Mucosa of gallbladder (tissue), 1 donor: ENCODE data around the gene SREBF1. TPM values are rescaled to one million over a fixed set of nuclear protein-coding genes. Genes with fewer than 3 reads are reported as not detected.

Source experiments
- DNase-seq: peaks from one replicate; pipeline ENCODE4 v3.0.0-alpha.2; 2020; ENCODE audit warnings: low spot score
- total RNA-seq: library from RNA; stranded (reverse); gene quantifications from one replicate; pipeline ENCODE4 v1.2.1, GENCODE V29; 2021
- donor health status: DM: no; HTN: no; CAD: no.

Gene SREBF1
- total RNA-seq, 1 donor from 2014 or later, result 129 TPM

DNA sequence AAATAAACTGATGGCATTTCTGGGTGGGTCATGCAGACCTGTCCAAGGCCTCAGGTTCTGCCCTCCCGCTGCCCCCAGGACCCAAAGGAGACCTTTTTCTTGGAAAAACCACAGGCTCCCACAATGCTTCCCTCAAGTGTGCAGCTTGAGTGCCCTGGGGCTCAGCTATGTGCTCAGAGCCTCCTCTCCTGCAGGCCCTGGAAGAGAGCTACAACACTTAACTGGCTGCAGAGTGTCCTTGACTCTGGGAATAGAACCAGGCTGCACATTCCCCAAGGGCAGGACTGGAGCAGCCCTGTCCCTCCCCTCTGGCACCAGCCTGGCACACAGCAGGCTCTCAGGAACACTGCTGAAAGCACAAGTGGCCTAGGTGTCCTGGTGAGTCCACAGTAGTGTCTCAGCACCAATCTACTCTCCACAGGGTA lies 4.8 kb upstream of the SREBF1 start:
- no peak for DNase-seq

DNA sequence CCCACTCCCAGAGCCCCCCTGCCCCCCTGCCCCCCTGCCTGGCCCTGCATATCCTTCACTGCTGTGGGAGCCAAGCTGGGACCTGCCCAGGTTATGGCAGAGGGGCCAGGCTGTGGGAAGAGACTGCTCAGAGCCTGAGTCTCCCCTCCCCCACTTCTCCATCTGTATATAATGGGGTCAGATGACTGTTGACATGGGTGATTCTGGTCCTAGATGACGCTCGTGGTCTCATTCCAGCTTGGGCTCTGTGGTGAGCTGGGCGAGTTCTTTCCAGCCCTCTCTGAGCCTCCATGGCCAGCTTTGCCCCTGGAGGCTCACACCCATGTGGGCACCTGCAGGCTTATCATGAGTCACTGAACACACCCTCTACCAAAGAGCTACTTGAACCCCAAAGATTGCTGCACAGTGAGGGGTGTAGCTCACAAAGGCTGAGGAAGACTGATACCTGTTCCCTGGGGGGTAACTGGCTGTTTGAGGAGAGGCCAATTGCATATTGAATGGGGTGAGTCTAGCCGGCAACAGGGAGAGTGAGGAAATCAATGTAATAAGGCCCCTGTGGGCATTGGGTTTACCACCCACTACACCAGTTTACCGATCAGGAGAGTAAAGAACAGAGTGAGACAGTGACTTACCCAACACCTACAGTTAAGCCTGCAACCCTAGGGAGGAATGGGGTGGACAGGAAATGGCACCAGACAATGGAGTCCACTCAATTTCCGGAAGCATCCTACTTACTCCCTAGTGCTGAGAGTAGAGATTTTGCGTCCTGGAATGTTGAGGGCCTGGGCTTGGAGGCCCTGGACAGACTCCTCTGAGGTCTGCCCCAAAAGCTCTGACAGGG lies 4.2 kb upstream of the SREBF1 start:
- DNase-seq, result peak; percentile 37

DNA sequence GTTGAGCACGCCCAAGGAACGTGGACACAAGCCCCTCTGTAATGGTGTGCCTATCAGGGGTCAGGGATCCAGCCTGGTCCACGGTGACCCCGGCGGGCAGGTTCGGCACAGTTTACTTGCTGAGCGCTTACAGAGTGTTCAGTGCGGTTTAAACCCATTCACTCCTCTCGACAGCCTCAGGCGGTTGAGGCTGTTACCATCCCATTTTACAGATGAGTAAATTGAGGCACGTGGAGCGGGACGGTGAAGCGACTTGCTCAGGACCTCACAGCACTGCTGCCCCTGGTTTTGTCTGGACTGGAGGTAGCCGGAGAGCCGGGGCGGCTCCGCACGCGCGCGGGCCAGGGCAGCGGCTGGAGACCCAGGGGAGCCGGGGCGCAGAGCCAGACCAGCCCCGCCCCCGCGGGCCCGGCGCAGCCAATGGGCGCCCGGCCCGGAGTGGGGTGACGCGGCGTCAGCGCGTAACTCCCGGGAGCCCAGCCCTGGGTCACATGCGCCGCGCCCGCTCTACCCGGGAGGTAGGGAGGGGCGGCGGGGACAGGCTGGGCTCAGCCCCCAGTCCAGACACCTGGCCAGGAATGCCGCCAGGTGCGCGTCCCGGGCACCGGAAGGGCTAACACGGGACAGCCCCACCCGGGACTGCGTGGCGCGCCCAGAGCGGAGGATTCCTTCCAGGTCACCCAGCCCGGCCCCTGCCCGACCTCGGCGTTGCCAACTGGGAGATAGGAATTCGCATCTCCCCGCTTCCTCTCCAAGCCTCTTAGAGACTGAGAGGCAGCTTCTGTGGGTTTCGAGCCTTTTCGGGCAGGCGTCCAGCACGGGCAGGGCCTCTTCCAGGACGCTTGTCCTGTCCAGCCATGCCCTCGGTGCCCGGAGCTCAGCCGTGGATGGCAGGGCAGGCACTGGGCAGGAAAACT lies 3.3 kb upstream of the SREBF1 start:
- peak; percentile 92 for DNase-seq

DNA sequence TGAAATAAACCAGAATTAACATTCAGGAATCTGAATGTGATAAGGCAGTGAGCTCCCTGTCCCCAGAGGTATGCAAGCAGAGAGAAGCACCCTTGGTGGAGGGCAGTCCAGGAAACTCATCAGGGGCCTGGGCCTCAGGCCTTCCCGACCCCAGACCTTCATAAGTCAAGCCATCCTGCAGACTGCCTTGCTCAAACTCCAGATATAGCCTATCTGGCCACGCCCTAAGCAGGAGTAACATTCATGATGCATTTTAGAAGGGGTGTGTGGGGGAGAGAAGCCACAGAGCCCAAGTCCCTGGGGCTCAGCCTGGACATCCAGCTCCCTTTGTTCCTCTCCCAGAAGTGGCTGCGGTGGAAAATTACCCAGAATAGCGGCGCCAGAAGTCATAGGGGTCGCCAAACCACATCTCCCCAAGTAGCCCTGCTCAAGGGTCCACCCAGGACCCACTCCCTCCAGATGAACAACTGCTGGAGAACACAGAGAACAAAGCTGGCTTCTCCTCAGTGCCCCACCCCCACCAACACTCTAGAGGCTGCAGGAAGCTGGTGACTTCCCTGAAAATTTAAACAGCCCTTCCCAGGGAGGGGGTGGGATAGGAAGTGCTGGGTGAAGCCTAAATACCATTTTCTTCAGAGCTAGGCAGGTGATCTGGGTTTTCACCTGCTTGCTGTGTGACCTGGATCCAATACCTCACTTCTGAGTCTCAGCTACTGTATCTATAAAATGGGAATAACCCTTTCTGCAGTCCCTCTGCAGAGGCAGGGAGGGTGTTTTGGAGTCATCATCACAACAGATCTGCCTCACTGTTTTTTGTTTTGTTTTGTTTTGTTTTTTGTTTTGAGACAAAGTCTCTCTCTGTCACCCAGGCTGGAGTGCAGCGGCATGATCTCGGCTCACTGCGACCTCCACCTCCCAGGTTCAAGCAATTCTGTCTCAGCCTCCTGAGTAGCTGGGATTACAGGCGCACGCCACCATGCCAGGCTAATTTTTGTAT lies 1.5 kb upstream of the SREBF1 start:
- no peak for DNase-seq

DNA sequence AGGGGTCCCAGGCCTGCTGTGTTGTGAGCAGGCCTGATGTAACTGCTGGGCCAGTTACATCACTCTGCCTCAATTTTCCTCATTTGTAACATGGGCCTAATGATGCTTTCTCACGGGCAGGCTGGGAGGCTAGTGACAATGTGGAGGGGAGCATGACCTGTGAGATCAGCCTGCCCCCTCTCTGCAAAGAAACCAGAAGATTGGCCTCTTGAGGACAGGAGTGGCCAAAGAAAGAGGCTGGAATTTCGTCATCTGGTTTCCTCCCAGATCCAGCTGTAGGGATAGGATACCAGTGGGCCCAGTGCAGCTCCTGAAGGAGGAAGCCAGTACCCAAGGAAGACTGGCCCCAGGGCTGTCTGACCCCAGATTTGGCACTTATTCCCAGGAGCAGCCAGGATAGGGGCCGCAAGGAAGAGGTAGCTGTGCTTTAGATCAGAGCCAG lies 615 bp upstream of the SREBF1 start:
- DNase-seq, result no peak

DNA sequence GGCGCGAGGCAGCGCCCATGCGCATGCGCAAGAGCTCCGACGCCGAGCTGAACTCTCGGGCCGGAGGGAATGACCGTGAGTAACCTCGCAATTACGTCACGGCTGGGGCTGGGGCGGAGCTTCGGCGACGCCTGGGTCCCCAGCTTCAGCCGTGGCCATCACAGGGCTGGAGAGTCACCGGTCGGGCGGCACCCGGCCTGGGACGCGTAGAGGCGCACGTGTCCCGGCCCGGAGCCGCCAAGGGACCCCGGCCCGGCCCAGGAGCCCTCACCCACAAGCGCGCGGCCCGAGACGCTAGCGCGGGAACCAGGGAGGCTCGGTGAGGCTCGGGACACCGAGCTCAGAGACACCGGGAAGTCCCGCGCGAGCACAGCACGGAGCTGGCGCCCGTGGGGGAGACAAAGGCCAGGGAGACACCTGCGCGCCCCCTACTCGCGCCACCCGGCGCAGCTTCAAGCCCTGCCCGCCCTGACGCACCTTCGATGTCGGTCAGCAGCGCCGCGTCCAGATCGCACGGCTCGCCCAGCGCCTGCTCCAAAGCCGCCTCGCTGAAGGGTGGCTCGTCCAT lies 452 bp downstream of the SREBF1 start:
- peak; percentile 98 for DNase-seq

DNA sequence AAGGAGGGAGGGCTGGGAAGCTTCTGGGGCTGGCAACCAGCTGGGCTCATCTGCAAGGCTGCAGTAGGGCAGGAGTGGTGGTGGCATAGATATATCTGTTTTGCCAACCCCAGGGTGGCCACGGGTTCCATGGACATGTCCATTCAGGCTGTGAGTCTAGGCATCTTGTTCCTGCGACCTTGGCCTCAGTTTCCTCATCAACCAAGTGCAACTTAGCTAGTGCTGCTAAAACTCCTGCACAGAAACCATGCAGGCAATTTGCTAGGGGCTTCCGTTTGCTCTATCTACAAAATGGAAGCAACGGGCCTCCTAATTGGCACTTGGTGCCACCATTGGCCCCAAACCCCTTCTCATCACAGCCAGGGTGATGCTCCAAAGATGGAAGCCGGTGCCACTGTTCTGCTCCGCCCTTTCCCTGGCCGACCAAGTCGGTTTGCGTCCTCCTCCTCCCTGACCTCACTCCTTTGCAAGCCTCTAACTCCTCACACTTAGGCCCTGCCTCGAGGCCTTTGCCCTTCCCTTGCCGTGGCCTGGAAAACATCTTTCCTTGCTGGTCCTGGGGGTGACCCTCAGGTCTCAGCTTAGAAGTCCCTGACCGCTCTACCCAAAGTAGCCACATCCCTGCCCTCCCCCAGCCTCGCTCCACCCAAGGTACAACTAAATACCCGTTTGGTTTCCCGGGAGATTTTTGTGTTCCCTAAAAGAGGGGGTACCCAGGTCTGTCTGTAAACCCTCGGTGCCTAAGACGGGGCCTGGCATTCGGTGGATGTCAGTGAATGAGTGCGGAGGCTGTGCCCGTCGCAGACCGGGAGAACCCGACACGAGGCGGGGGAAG lies 1.2 kb downstream of the SREBF1 start:
- no peak for DNase-seq

DNA sequence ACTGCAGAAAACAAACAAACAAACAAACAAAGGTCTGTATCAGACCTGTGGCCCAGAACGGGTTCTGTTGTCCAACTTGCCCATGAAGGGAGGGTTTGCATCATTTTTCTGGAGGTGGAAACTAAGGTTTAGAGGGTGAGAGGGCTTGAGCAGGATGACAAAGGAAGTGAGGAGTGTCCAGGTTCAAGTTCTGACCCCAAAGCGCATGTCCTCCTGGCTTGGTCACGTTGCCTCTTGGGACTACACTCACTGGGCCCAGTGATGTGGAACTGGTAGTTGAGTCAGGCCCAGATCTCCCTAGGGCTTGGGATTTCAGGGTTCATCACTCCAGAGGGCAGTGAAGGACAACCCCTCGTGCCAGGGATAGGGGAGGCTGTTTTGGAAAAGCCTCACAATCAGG lies 1.8 kb downstream of the SREBF1 start:
- DNase-seq, result no peak

DNA sequence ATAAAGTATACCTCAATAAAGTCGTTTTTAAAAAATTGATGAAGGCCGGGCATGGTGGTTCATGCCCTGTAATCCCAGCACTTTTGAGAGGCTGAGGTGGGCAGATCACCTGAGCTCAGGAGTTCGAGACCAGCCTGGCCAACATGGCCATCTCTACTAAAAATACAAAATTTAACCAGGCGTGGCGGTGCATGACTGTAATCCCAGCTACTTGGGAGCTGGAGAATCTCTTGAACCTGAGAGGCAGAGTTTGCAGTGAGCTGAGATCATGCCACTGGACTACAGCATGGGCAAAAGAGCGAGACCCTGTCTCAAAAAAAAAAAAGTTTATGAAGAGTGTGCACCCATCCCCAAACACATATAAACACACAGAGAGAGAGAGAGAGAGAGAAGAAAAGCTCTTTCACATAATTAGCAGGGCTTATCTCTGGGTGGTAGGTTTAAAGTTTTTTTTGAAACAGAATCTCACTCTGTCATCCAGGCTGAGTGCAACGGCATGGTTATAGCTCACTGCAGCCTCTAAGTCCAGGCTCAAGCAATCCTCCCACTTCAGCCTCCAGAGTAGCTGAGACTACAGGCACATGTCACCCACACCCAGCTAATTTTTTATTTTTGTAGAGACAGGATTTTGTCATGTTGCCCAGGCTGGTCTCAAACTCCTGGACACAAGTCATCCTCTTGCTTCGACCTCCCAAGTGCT lies 3.0 kb downstream of the SREBF1 start:
- DNase-seq, result no peak

DNA sequence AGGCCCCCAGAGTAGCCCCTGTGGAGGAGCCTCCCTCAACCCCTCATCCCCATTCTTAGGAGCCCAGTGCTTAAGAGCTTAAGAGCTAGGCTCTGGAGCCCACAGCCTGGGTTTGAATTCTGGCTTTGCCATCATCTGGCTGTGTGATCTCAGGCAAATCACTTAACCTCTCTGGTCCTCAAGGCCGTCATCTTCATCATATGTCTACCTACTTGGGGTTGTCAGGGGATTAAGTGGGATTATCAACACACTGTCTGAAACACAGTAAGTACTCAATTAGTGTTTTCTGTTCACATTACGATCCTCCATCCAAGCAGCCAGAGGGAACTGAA lies 4.8 kb downstream of the SREBF1 start:
- DNase-seq, result no peak

DNA sequence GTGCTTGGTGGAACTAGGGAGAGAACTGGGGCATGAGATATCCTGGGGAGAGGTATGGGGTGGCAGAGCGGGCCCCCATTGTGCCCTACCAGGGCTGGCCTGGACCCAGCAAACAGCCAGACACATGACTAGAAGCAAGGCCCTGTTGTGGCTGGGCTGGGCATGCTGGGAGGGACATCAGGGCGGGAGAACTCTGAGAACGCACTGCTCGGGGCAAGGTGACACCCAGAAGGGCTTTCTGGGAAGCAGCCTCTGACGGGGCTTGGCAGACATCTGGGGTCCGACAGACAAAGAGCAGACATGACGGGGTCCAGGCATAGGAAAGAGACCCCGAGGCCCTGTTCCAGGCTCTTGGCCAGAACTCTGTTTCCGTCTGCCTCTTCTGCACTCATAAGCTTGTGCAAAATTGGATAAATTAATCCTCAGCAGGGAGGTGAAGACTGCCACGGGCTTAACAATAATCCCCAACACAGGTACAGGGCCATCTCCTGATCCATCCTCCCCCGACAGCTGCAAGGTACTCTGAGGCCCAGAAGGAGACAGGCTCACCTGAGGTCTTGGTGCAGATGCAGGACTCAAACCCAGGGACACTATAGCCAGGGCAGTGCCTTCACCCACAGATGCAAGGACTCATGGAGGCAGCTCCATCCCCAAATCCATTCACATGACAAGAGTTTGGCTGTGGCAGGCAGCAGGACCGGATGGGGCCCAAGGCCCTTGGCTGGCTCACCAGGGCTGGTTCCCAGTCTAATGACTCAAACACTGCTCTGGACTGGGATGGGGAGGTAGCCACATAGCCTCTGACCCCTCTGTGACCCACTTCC lies 5.4 kb downstream of the SREBF1 start:
- DNase-seq, result peak; percentile 40

DNA sequence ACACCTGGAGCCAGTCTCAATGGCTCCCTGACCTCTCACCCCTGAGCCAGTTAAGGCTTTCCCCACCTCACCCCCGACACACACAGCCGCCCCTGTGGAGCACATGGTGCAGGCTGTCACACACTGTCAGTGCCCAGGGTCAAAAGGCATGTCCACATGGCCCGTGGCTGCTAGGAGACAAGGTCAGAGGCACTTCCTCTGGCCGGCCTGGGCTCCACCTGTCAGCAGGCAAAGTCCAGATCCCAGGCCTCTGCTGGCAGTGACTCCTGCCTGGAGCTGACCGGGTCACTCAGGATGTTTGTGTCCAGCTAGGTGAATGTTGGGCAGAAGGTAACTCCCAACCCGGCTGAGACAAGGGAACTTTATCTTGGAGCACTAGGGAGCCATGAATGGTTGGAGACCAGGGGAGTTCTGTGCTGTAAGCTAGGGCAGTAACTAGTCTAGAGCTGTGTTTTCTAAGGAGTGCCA lies 6.0 kb downstream of the SREBF1 start:
- no peak for DNase-seq

DNA sequence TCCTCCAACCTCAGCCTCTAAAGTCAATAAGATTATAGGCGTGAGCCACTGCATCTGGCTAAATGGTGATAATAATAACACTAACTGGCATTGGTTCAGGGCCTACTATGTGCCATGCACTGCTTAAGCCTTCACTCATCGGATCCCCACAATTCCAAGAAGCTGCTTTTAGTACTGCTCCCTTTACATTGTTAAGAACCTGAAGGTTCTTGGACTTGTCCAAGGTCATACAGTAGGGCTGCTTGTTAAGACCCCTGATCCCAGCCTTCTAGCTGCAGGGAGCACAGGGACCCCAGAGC lies 6.6 kb downstream of the SREBF1 start:
- no peak for DNase-seq

DNA sequence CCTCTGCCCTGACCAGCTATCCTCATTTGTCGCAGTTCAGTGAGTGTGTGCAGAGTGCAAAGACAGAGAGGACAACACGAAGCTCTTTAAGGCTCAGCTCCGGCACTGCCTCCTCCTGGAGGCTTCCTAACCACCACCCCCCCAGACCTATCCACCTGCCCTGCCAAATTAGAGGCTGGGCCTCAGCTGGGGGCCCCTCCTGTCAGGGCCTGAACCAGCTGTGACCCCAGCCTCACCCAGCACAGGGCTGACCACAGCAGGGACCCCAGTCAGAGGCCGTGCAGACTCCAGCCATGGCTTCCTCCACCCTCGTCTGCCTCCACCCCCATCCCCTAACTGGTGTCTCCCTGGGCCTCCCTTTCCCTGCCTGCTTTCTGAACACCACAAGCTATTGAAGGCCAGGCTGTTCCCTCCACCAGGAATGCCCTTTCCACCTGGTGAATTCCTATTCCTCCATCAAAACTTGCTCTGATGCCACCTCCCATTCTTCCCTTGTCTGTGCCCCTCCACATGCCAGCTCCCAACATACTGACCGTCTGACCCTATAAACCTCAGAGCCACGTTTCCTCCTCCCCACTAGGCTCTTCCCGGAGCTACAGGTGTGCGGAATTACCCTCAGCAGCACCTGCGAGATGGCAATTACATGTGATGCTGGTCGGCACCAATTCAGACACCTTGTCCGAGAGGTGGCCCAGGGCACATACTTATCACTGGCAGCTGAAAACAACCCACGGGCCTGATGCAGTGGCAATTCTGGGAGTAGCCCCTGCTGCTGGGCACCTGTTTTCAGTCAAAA lies 8.8 kb downstream of the SREBF1 start:
- no peak for DNase-seq

DNA sequence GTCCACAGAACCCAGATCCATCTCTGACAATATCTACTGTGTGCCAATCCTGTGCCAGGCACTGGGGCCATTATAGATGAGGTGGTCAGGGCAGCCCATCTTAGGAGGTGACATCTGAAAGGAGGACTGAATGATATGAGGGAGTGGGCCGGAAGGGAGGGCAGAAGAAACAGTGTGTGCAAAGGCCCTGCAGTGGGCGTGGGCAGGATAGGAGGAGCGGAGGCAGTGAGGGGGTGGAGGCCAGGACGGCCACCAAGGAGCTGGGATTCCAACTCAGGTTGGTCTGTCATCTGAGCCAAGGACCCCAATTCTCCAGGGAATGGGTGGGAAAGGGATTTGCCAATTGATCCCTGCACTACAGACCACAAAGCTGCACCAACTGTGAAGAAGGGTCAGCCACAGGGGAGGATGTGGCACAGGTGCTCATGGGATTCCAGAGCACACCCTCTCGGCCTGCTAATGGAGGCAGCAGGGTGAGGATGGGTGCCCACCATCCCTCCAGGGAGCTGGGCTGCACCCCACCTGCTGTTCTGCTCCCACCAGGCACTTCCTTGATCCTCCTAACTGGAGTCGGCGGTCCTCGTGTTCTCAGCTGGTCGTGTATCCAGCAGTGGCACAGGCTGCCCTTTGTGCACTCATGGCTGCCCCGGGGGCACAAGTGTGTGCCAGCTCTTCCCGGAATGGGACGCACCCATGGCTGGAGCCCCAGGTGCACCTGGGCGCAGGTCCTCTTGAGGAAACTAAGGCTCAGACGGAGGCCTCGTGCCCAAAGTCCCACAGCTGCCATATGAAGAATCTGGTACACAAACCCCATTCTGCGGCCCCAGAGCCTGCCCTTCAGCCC lies 9.6 kb downstream of the SREBF1 start:
- DNase-seq, result no peak

DNA sequence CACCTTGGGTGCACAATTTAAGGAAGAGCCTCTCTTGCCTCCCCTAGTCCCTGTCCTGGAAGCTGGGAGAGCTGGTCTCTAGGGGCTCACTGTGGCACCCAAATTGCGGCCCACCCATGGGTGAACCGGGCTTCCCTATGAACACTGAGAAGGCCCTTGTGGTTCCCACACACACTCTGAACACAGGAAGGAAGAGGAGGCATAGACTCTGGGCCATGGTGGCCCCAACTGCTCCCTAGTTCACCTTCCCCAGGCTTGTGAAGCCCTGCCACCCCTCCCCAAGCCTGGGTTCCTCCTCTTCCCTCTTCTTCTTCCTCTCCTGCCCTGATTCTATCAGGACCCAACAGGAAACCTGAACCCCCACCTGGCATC lies 10.5 kb downstream of the SREBF1 start:
- DNase-seq, result no peak
